GM12878 (cell line): Measurements from ENCODE around the gene CLDN12. TPM values are rescaled to one million over a fixed set of nuclear protein-coding genes. Genes with fewer than 3 reads are reported as not detected.

ENCODE experiments used
- ATAC-seq: fragments of 200-7000 bp; cut with Tn5 transposase; 3 replicates; pipeline ENCODE4 v1.9.1; 2020; ENCODE audit warnings: mild to moderate bottlenecking, moderate library complexity
- BruUV-seq: library from RNA; stranded (reverse); fragments of 400-500 nt; replicated peaks from 2 replicates; lab custom pipeline; 2021; lab: Mats Ljungman, UMichigan
- CTCF ChIA-PET: fragments of 300-600 bp; sonication (Branson Sonifier 250); formaldehyde crosslinking; extraction: SDS; loops from one replicate; lab custom pipeline; 2021; ENCODE audit warnings: inconsistent platforms; lab: Yijun Ruan, JAX
- POLR2A ChIA-PET: fragments of 350-600 bp; formaldehyde crosslinking; extraction: SDS; loops from one replicate; lab custom pipeline; 2021; ENCODE audit warnings: inconsistent platforms; lab: Charles Lee
- RAD21 ChIA-PET: fragments of 300-600 bp; sonication (Branson Sonifier 250); formaldehyde crosslinking; loops from one replicate; lab custom pipeline; 2023; ENCODE audit warnings: antibody characterized with exemption; ENCODE audit not compliant: unreplicated experiment; lab: Charles Lee
- SMC1A ChIA-PET: fragments of 300-600 bp; sonication (Branson Sonifier 250); formaldehyde crosslinking; loops from one replicate; lab custom pipeline; 2023; ENCODE audit not compliant: unreplicated experiment, uncharacterized antibody; lab: Charles Lee
- DNase-seq: peaks from one replicate; pipeline ENCODE4 v3.0.0-alpha.2; 2011; ENCODE audit warnings: low read depth, low spot score
- FAIRE-seq: peaks from 3 replicates; lab custom pipeline; 2011; peaks lifted over from hg19 to GRCh38; lab: Jason Lieb, UNC
- H2AFZ ChIP-seq: 2 replicates; pipeline ENCODE4 v1.6.0; 2011; ENCODE audit warnings: low read depth, low read length, control low read depth; ENCODE audit not compliant: control insufficient read depth
- H3K27ac ChIP-seq: 2 replicates; pipeline ENCODE4 v1.5.1; 2011; ENCODE audit warnings: control low read depth; ENCODE audit not compliant: control insufficient read depth, insufficient read depth
- H3K27me3 ChIP-seq, 2 experiments: replicated peaks in 1 of 2; 2 replicates each; pipeline versions ENCODE4 v1.6.0 to v1.6.1; 2011; ENCODE audit warnings: low read length in 1 of 2; ENCODE audit not compliant: control insufficient read depth in 2 of 2, insufficient read depth in 2 of 2
- H3K36me3 ChIP-seq, 2 experiments: 2 replicates each; pipeline ENCODE4 v1.5.1; 2011; ENCODE audit warnings: low read length in 1 of 2; ENCODE audit not compliant: control insufficient read depth in 2 of 2, insufficient read depth in 2 of 2
- H3K4me1 ChIP-seq: 2 replicates; pipeline ENCODE4 v1.6.1; 2011; ENCODE audit warnings: mild to moderate bottlenecking, low read length, moderate library complexity, mixed read lengths; ENCODE audit not compliant: control insufficient read depth, insufficient read depth
- H3K4me2 ChIP-seq: 2 replicates; pipeline ENCODE4 v1.6.0; 2011; ENCODE audit warnings: control low read depth; ENCODE audit not compliant: control insufficient read depth, insufficient read depth
- H3K4me3 ChIP-seq: fragments of 200-600 bp; sonication (generic); 2 replicates; pipeline ENCODE4 v1.5.1; 2016
- H3K79me2 ChIP-seq: 2 replicates; pipeline ENCODE4 v1.6.0; 2011; ENCODE audit warnings: low read length; ENCODE audit not compliant: control insufficient read depth, insufficient read depth
- H3K9ac ChIP-seq: 2 replicates; pipeline ENCODE4 v1.8.0; 2011; ENCODE audit warnings: low read length, control low read depth, mixed read lengths; ENCODE audit not compliant: control insufficient read depth, insufficient read depth
- H3K9me3 ChIP-seq: replicated peaks from 3 replicates; pipeline ENCODE4 v1.5.1; 2011; ENCODE audit warnings: mild to moderate bottlenecking, low read length; ENCODE audit not compliant: control insufficient read depth, insufficient read depth
- H4K20me1 ChIP-seq: 2 replicates; pipeline ENCODE4 v1.6.0; 2011; ENCODE audit not compliant: control insufficient read depth, insufficient read depth
- BHLHE40 ChIP-seq, 2 experiments: fragments of 450-650 bp in 1 of 2; IDR thresholded peaks; 2 replicates each; pipeline ENCODE4 v1.6.1; 2011 to 2017; ENCODE audit warnings: low read depth in 2 of 2, borderline replicate concordance in 1 of 2, improper control_type of control experiment in 1 of 2, low read length in 1 of 2, mild to moderate bottlenecking in 1 of 2
- CREB1 ChIP-seq: IDR thresholded peaks from 2 replicates; pipeline ENCODE4 v1.6.1; 2012; ENCODE audit warnings: low read depth, mild to moderate bottlenecking, inconsistent platforms
- DPF2 ChIP-seq: fragments of 450-650 bp; IDR thresholded peaks from 2 replicates; pipeline ENCODE4 v1.6.1; 2017; ENCODE audit warnings: mild to moderate bottlenecking
- E2F4 ChIP-seq: IDR thresholded peaks from 2 replicates; pipeline ENCODE4 v1.6.1; 2012; ENCODE audit warnings: low read depth, low read length, improper control_type of control experiment
- ESRRA ChIP-seq: IDR thresholded peaks from 2 replicates; pipeline ENCODE4 v1.6.1; 2012; ENCODE audit warnings: mild to moderate bottlenecking, low read length, improper control_type of control experiment
- NRF1 ChIP-seq: conservative IDR thresholded peaks from 2 replicates; pipeline ENCODE4 v1.6.1; 2011; ENCODE audit warnings: mild to moderate bottlenecking, low read depth, low read length, improper control_type of control experiment
- SUPT20H ChIP-seq: IDR thresholded peaks from 2 replicates; pipeline ENCODE4 v1.6.1; 2011; ENCODE audit warnings: low read depth, mild to moderate bottlenecking, low read length, moderate library complexity, borderline replicate concordance; ENCODE audit not compliant: control insufficient read depth
- ZNF592 ChIP-seq: fragments of 450-650 bp; IDR thresholded peaks from 2 replicates; pipeline ENCODE4 v1.6.1; 2017; ENCODE audit warnings: mild to moderate bottlenecking, moderate library complexity
- ZNF687 ChIP-seq: fragments of 450-650 bp; IDR thresholded peaks from 2 replicates; pipeline ENCODE4 v1.6.1; 2017; ENCODE audit warnings: mild to moderate bottlenecking, moderate library complexity
- ZZZ3 ChIP-seq: IDR thresholded peaks from 2 replicates; pipeline ENCODE4 v1.6.1; 2011; ENCODE audit warnings: low read depth; ENCODE audit not compliant: control insufficient read depth, insufficient read length
- whole genome bisulfite sequencing: methylation state at CpG from one replicate; pipeline ENCODE4 v1.1.6; 2016; ENCODE audit warnings: low lambda C conversion rate; ENCODE audit not compliant: insufficient replicate concordance, insufficient coverage; ENCODE audit errors: missing lambda C conversion rate; 5-methylcytosine and 5-hydroxymethylcytosine counted together
- in situ Hi-C: fragments of 300-500 bp; cut with MboI; formaldehyde crosslinking; loops from 9 replicates; pipeline ENCODE4 v1.14.3; 2018; ENCODE audit warnings: mixed read lengths
- intact Hi-C: fragments of 100-400 bp; cut with micrococcal nuclease; formaldehyde crosslinking; loops from one replicate; pipeline ENCODE4 v1.14.2; 2022; ENCODE audit not compliant: unreplicated experiment
- polyA plus RNA-seq, 11 experiments: library from polyadenylated mRNA; depleted of rRNA in 4 of 11; unstranded in 6 of 11; stranded (reverse) in 5 of 11; fragments of >200 nt; fragmentation: Nextera tagmentation in 4 of 11; fragmentation: Illumina TruSeq in 1 of 11; extraction: Ambion mirVana in 4 of 11; extraction: Trizol in 1 of 11; gene quantifications; 1 replicate in 1 of 11; 2 replicates in 10 of 11; pipeline versions ENCODE4 v1.2.1 to v1.2.3, GENCODE V29; 2011 to 2016; ENCODE audit warnings: inconsistent platforms in 2 of 11, missing spikeins in 2 of 11, low read depth in 1 of 11
- total RNA-seq, 4 experiments: library from RNA; depleted of rRNA in 3 of 4; stranded (reverse); fragments of >200 nt in 3 of 4; fragmentation: Illumina TruSeq in 1 of 4; extraction: Trizol in 1 of 4; gene quantifications; 2 replicates each; pipeline versions ENCODE4 v1.2.1 to v1.2.3, GENCODE V29; 2013 to 2021

The CLDN12 gene
- total and polyA plus RNA-seq, 10 of the 15 experiments (the other 5 are each of a cell fraction or from before 2014, with no cell fraction given) = 3.1 to 41.1 (median 6.8) TPM

- FAIRE-seq = no peak
- no peaks in the 10 kb centered on the region for H4K20me1 ChIP-seq
- ChIA-PET POLR2A (no interaction called here), CTCF (interaction anchor here (1.1 to 1.5 kb wide), 5 partner anchors 12 to 280 kb away, joined by 3 to 5 read pairs (median 3); no protein-coding TSS in a partner anchor), SMC1A (interaction anchor here (0.9 to 1.0 kb wide), 2 partner anchors 120 to 129 kb away, joined by 3 read pairs; no protein-coding TSS in a partner anchor), RAD21 (no interaction called here)
- BruUV-seq = no TSS peak
- 37% methylated on average over 10 of the region's 10 CpGs for WGBS
- no peaks in the 10 kb centered on the region for H3K79me2 ChIP-seq
- in situ Hi-C loops = loop anchor here (5.0 kb wide), 1 partner anchor 280 kb away; the partner anchor contains the start of gene STEAP1
- DNase-seq = no peak
- intact Hi-C loops = loop anchor here (1.0 kb wide), 1 partner anchor 15 kb away; no protein-coding TSS in a partner anchor
- H3K4me1 ChIP-seq = no peaks in the 10 kb centered on the region
- no peak overlapping the region for H2AFZ ChIP-seq
- no peak overlapping the region for H3K9ac ChIP-seq
- peaks cover 15% of the 10 kb centered on the region; the same call in 1 of the 3 replicates for H3K9me3 ChIP-seq
- H3K27ac ChIP-seq = no peak overlapping the region
- H3K4me2 ChIP-seq = no peak overlapping the region
- no peak for TF ChIP-seq BHLHE40 (IDR thresholded peaks at IDR 0.05; ENCODE audit: borderline replicate concordance in 1 of 2, low read depth in 2 of 2, low read length in 1 of 2)
- TF ChIP-seq NRF1 = no peak
- no peak for TF ChIP-seq ESRRA
- no peak for TF ChIP-seq DPF2
- no peak for TF ChIP-seq ZNF592
- TF ChIP-seq E2F4 = no peak
- no peak for TF ChIP-seq ZNF687
- no peak for TF ChIP-seq CREB1
- TF ChIP-seq SUPT20H = no peak
- TF ChIP-seq ZZZ3 = no peak
- no peaks in the 10 kb centered on the region for H3K36me3 ChIP-seq
- no peak overlapping the region for H3K4me3 ChIP-seq
- no peak for ATAC-seq
- no peaks in the 10 kb centered on the region for H3K27me3 ChIP-seq
These were observed 29.5 kb downstream of the CLDN12 start for GRCh38 chr7:90432752-90433151.
